Trophoblast cell (in vitro differentiated cells and primary cell): ENCODE data around the gene FKBP14.
"Not testable (repeated sequence)": the region's sequence is repeated elsewhere in the genome, so short reads cannot be mapped to it uniquely, and the experiment has no call there.

Experiments used
- DNase-seq, 2 donors: peaks; one replicate each; pipeline ENCODE4 v3.0.0-alpha.2; 2016
- H2AFZ ChIP-seq: 2 replicates; pipeline ENCODE4 v1.6.1; 2013; ENCODE audit warnings: low read length, moderate library complexity, mild to moderate bottlenecking; ENCODE audit not compliant: insufficient read depth, poor library complexity
- H2AK5ac ChIP-seq: 2 replicates; pipeline ENCODE4 v1.6.1; 2013; ENCODE audit warnings: mild to moderate bottlenecking, low read length
- H2BK120ac ChIP-seq: 2 replicates; pipeline ENCODE4 v1.6.1; 2013; ENCODE audit warnings: low read length, mild to moderate bottlenecking, moderate library complexity; ENCODE audit not compliant: insufficient read depth, poor library complexity
- H2BK12ac ChIP-seq: 2 replicates; pipeline ENCODE4 v1.6.1; 2013; ENCODE audit warnings: mild to moderate bottlenecking, low read length, moderate library complexity
- H2BK5ac ChIP-seq: 2 replicates; pipeline ENCODE4 v1.6.1; 2013; ENCODE audit warnings: low read length, low read depth, moderate library complexity, mild to moderate bottlenecking; ENCODE audit not compliant: poor library complexity
- H3K14ac ChIP-seq: 2 replicates; pipeline ENCODE4 v1.6.1; 2013; ENCODE audit warnings: mild to moderate bottlenecking, low read length
- H3K18ac ChIP-seq: 2 replicates; pipeline ENCODE4 v1.6.1; 2013; ENCODE audit warnings: mild to moderate bottlenecking, low read length
- H3K23ac ChIP-seq: 2 replicates; pipeline ENCODE4 v1.6.1; 2013; ENCODE audit warnings: low read length
- H3K27ac ChIP-seq: 2 replicates; pipeline ENCODE4 v1.5.1; 2013; ENCODE audit warnings: low read depth, mild to moderate bottlenecking, inconsistent platforms, low read length, moderate library complexity
- H3K27me3 ChIP-seq: 2 replicates; pipeline ENCODE4 v1.6.1; 2013; ENCODE audit warnings: inconsistent platforms, mild to moderate bottlenecking, low read length, moderate library complexity; ENCODE audit not compliant: insufficient read depth
- H3K36me3 ChIP-seq, 2 experiments: 1 replicate in 1 of 2; 2 replicates in 1 of 2; pipeline ENCODE4 v1.6.1; 2013; ENCODE audit warnings: low read length in 2 of 2, mild to moderate bottlenecking in 2 of 2, moderate library complexity in 1 of 2; ENCODE audit not compliant: insufficient read depth in 2 of 2, control insufficient read depth in 1 of 2
- H3K4ac ChIP-seq: 2 replicates; pipeline ENCODE4 v1.6.1; 2013; ENCODE audit warnings: low read depth, mild to moderate bottlenecking, low read length, moderate library complexity
- H3K4me1 ChIP-seq, 2 experiments: 1 replicate in 1 of 2; 2 replicates in 1 of 2; pipeline ENCODE4 v1.6.1; 2013; ENCODE audit warnings: low read length in 2 of 2, mild to moderate bottlenecking in 2 of 2, moderate library complexity in 1 of 2; ENCODE audit not compliant: insufficient read depth in 2 of 2, control insufficient read depth in 1 of 2
- H3K4me2 ChIP-seq: 2 replicates; pipeline ENCODE4 v1.6.1; 2013; ENCODE audit warnings: inconsistent platforms, mild to moderate bottlenecking, low read length, moderate library complexity
- H3K4me3 ChIP-seq: 2 replicates; pipeline ENCODE4 v1.5.1; 2013; ENCODE audit warnings: mild to moderate bottlenecking, low read depth, low read length, inconsistent platforms
- H3K79me1 ChIP-seq: one replicate; pipeline ENCODE4 v1.6.1; 2013; ENCODE audit warnings: low read length
- H3K79me2 ChIP-seq: 2 replicates; pipeline ENCODE4 v1.6.1; 2013; ENCODE audit warnings: low read length, mild to moderate bottlenecking; ENCODE audit not compliant: control insufficient read depth, insufficient read depth, poor library complexity
- H3K9ac ChIP-seq: 2 replicates; pipeline ENCODE4 v1.6.1; 2013; ENCODE audit warnings: mild to moderate bottlenecking, low read length
- H3K9me3 ChIP-seq: 2 replicates; pipeline ENCODE4 v1.6.1; 2013; ENCODE audit warnings: low read depth, mild to moderate bottlenecking, control low read depth, inconsistent platforms, low read length; ENCODE audit not compliant: insufficient read depth
- H4K12ac ChIP-seq: 2 replicates; pipeline ENCODE4 v1.6.1; 2013; ENCODE audit warnings: low read depth, mild to moderate bottlenecking, low read length, moderate library complexity
- H4K8ac ChIP-seq: 2 replicates; pipeline ENCODE4 v1.6.1; 2013; ENCODE audit warnings: low read depth, mild to moderate bottlenecking, low read length, moderate library complexity
- H4K91ac ChIP-seq: one replicate; pipeline ENCODE4 v1.6.1; 2013; ENCODE audit warnings: low read depth, mild to moderate bottlenecking, low read length, moderate library complexity
- WGBS: extraction: QIAGEN DNeasy Blood & Tissue Kit; methylation state at CpG from one replicate; pipeline ENCODE4 v1.1.7; 2013; ENCODE audit warnings: missing lambda C conversion rate; ENCODE audit not compliant: insufficient read length, insufficient coverage; ENCODE audit errors: extremely low coverage; 5-methylcytosine and 5-hydroxymethylcytosine counted together

The FKBP14 gene

DNA sequence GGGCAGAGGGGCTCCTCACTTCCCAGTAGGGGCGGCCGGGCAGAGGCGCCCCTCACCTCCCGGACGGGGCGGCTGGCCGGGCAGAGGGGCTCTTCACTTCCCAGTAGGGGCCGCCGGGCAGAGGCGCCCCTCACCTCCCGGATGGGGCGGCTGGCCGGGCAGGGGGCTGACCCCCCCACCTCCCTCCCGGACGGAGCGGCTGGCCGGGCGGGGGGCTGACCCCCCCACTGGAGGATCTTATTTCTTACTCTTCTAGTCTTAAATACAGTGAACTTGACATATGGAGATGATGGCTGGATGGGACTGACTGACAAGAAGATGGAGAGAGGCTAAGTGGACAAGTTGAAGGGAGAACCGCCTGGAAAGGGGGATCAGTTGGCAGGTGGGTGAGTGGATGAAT lies 64.9 kb downstream of the FKBP14 start:
- H4K12ac ChIP-seq, H3K23ac ChIP-seq, H3K9me3 ChIP-seq, H3K27ac ChIP-seq, H3K4me2 ChIP-seq, H3K4me3 ChIP-seq, H4K91ac ChIP-seq, H2AFZ ChIP-seq, H3K79me2 ChIP-seq, H4K8ac ChIP-seq, H3K4ac ChIP-seq, H2BK5ac ChIP-seq, H3K14ac ChIP-seq, H2AK5ac ChIP-seq, H3K4me1 ChIP-seq, H3K36me3 ChIP-seq, H2BK12ac ChIP-seq, DNase-seq, H3K18ac ChIP-seq, H3K79me1 ChIP-seq, H2BK120ac ChIP-seq, H3K9ac ChIP-seq, H3K27me3 ChIP-seq: not testable (repeated sequence)
- no CpG with 5 or more reads among the region's 19 CpGs for WGBS
